GM12875 (cell line): ENCODE data around the gene HPCAL4.

Experiments
- H3K4me3 ChIP-seq: one replicate; pipeline ENCODE4 v1.5.1; 2011; ENCODE audit warnings: low read depth, low read length, control low read depth
- TF ChIP-seq, protein P1 (sequence below): IDR thresholded peaks from 2 replicates; pipeline ENCODE4 v1.5.1; 2011; ENCODE audit warnings: low read depth, mild to moderate bottlenecking, control low read depth, inconsistent platforms, low read length, moderate library complexity, borderline replicate concordance; ENCODE audit not compliant: insufficient read depth

The HPCAL4 gene

DNA sequence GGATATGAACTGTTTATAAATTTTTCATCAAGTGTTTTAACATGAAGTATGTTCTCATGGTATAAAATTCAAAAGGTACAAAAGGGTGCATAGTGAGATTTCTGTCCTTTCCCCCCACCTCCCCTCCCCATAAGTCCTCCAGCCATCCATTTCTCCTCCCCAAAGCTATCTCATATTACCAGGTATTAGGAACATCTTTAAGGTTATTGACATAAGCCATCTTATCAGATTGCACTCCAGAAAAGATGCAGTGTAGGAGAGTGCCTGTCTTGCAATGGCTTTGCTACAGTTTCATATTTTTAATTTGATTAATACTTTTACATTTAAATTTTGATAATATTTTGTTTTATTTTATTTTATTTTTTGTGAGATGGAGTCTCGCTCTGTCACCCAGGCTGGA is 13.5 kb upstream of the HPCAL4 start:
- no peak overlapping the region for H3K4me3 ChIP-seq
- TF ChIP-seq, protein P1, sequence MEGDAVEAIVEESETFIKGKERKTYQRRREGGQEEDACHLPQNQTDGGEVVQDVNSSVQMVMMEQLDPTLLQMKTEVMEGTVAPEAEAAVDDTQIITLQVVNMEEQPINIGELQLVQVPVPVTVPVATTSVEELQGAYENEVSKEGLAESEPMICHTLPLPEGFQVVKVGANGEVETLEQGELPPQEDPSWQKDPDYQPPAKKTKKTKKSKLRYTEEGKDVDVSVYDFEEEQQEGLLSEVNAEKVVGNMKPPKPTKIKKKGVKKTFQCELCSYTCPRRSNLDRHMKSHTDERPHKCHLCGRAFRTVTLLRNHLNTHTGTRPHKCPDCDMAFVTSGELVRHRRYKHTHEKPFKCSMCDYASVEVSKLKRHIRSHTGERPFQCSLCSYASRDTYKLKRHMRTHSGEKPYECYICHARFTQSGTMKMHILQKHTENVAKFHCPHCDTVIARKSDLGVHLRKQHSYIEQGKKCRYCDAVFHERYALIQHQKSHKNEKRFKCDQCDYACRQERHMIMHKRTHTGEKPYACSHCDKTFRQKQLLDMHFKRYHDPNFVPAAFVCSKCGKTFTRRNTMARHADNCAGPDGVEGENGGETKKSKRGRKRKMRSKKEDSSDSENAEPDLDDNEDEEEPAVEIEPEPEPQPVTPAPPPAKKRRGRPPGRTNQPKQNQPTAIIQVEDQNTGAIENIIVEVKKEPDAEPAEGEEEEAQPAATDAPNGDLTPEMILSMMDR = no peak

DNA sequence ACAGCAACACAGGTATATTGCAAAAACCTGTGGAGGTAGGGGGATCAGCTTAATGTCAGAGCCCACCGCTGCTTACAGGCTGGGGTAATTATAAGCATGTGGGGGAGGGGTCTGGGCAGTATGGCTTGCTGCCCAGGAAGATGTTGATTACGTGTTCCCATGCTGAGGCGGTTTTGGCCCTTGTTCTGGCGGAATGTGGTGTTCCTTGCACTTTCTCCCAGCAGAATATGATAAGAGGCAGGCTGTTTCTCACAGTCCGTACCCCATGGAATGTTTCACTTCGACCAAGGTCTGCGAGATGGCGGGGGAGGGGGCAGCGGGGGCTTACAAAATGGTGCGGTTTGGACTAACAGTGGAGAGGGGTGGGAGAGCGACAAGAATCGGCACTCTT is 9.8 kb upstream of the HPCAL4 start:
- TF ChIP-seq, protein P1 = no peak
- no peak overlapping the region for H3K4me3 ChIP-seq

DNA sequence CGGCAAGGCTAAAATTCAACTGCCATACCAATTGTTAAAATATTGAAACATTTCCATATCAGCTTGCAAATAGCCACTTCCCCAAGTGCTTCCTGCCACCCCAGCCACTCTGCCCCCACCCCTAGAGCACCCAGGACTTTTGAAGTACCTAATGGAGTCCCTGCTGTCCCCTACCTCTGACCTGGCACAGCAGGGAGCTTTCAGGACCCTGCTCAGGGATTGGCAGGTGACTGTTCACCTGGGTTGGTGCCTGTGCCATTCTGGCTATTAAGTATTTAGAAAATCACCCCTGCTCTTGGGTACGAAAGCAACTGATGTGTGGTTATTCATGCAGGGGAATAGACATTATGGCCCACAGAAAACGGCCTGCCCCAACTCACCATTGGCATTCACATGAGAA is 9.1 kb upstream of the HPCAL4 start:
- no peak overlapping the region for H3K4me3 ChIP-seq
- TF ChIP-seq, protein P1 = no peak

DNA sequence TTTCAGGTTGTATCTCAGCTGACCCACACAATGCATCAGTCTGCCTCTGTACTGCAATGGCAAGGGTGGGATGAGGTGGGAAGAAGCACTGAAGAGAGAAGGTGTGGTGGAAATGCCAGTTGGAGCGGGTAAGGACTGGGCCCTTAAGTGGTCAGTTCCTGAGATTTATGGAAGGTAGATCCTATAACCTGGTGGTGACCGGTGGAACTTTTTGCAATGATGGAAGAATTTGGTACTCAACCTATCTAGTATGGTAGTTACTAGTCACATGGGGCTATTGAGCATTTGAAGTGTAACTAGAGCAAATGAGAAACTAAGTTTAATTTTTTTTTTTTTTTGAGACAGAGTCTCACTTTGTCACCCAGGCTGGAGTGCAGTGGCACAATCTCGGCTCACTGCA is 8.2 kb upstream of the HPCAL4 start:
- H3K4me3 ChIP-seq = no peak overlapping the region
- TF ChIP-seq, protein P1 = no peak

DNA sequence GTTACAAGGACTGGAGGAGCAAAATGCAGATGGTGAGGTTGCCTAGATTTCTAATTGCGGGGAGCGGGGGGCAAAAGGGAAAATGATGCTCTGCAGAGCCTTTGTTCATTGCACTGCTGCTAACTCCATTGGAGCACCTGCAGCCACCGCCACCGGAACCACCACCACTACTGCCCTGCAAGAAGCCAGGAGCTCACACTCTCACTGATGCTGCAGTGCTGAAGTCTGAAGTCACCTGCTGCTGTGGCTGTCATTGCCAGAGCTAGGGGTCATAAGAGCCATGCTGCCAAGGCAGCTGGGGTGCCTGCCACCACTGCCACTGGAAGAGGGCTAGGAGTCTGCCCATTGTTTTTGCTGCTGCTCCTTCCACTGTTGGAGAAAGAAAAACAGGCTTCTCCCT is 7.3 kb upstream of the HPCAL4 start:
- TF ChIP-seq, protein P1 = no peak

DNA sequence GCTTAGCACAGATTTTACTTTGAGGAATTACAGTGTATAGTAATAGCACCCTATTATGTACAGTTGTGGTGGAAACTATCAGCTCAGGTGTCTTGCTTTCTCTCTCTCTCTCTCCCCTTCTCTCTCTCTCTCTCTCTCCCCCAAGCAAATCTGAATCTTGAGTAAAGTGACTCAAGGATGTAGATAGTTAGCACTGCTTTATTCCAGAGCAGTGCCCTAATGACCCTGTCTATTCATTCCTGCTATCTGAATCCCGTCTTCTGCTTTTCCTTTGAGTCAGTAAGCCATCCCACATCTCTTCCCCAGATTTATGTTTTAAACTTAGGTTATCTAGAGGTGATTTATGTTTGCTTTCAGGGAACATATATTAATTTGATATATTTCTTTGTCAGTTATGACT is 5.2 kb upstream of the HPCAL4 start:
- TF ChIP-seq, protein P1 = no peak
- H3K4me3 ChIP-seq = no peak overlapping the region

More for the DNA sequence above, 7.3 kb upstream of the HPCAL4 start:
- no peak overlapping the region for H3K4me3 ChIP-seq

DNA sequence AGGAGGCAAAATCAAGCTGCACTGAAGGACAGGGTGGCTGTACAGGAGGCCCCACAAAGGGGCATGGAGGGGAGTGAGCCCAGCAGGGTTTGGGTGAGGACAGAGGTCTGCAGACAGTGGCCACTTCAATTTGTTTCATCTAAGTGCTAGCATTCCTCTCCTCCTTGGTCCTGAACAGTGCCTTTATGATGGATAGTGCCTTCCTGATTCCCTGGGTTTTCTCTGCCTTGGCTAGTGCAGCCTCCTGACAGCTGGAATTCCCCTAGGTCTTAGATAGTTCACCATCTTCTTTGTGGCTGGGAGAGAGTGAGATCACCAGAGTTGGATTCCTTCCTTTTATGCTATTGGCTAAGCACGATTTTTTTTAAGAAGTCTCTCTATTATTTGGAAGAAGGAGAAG is 3.8 kb upstream of the HPCAL4 start:
- H3K4me3 ChIP-seq = no peak overlapping the region
- TF ChIP-seq, protein P1 = no peak
